HG02610 (cell line): Measurements from ENCODE around the gene HMGB3.
A peak's percentile ranks its signal among the peaks of the same experiment; 100 is the strongest.
"Not testable (repeated sequence)": the region's sequence is repeated elsewhere in the genome, so short reads cannot be mapped to it uniquely, and the experiment has no call there.

Experiments
- ATAC-seq: cut with Tn5 transposase; IDR thresholded peaks from one replicate; pipeline ENCODE4 v1.9.1; 2021; ENCODE audit warnings: mild to moderate bottlenecking, moderate library complexity; ENCODE audit not compliant: unreplicated experiment

Gene HMGB3

GRCh38 chrX:150977411-150978162 is 5.5 kb upstream of the HMGB3 start:
- no peak for ATAC-seq

- no peak for ATAC-seq
Measured at GRCh38 chrX:150980186-150980585, 2.9 kb upstream of the HMGB3 start.

- ATAC-seq, result no peak
Measured at GRCh38 chrX:150980711-150981110, 2.4 kb upstream of the HMGB3 start.

GRCh38 chrX:150982235-150982787 is 824 bp upstream of the HMGB3 start:
- no peak for ATAC-seq

- ATAC-seq, result peak; percentile 10
Measured at GRCh38 chrX:150983521-150984168, 510 bp downstream of the HMGB3 start.

- ATAC-seq, result peak; percentile 2
Measured at GRCh38 chrX:150984169-150984824, 1.2 kb downstream of the HMGB3 start.

- ATAC-seq, result not testable (repeated sequence)
Measured at GRCh38 chrX:150987687-150988086, 4.6 kb downstream of the HMGB3 start.

- no peak for ATAC-seq
Measured at GRCh38 chrX:150989420-150989819, 6.3 kb downstream of the HMGB3 start.

- no peak for ATAC-seq
Measured at GRCh38 chrX:150990910-150991309, 7.8 kb downstream of the HMGB3 start.

GRCh38 chrX:151000861-151001331 is 17.8 kb downstream of the HMGB3 start:
- ATAC-seq, result no peak

- ATAC-seq, result no peak
Measured at GRCh38 chrX:151004085-151004484, 20.9 kb downstream of the HMGB3 start.

GRCh38 chrX:151006410-151007109 is 23.4 kb downstream of the HMGB3 start:
- no peak for ATAC-seq

- no peak for ATAC-seq
Measured at GRCh38 chrX:151009582-151009981, 26.4 kb downstream of the HMGB3 start.

- ATAC-seq, result no peak
Measured at GRCh38 chrX:151013164-151013743, 30.1 kb downstream of the HMGB3 start.

GRCh38 chrX:151015684-151016083 is 32.5 kb downstream of the HMGB3 start:
- no peak for ATAC-seq

GRCh38 chrX:151019856-151020255 is 36.7 kb downstream of the HMGB3 start:
- ATAC-seq, result no peak

GRCh38 chrX:151030845-151031244 is 47.7 kb downstream of the HMGB3 start:
- no peak for ATAC-seq

GRCh38 chrX:151031391-151031975 is 48.3 kb downstream of the HMGB3 start:
- ATAC-seq, result no peak

GRCh38 chrX:151039351-151039750 is 56.2 kb downstream of the HMGB3 start:
- no peak for ATAC-seq
